Right lobe of liver (tissue), 6 donors: ENCODE data around the gene AGR2. TPM values are rescaled to one million over a fixed set of nuclear protein-coding genes. Genes with fewer than 3 reads are reported as not detected.

Source experiments
- ATAC-seq, 4 donors: fragments of 200-7000 bp; cut with Tn5 transposase; one replicate each; pipeline ENCODE4 v1.9.1; 2020; ENCODE audit warnings: mild to moderate bottlenecking in 4 of 4, moderate library complexity in 4 of 4
- DNase-seq, 3 donors: peaks; one replicate each; pipeline ENCODE4 v3.0.0-alpha.2; 2020
- H3K27ac ChIP-seq, 3 donors: fragments of 200-600 bp; one replicate each; pipeline ENCODE4 v1.8.0; 2022
- H3K27me3 ChIP-seq, 2 donors: fragments of 200-600 bp; one replicate each; pipeline ENCODE4 v1.8.0; 2022
- H3K36me3 ChIP-seq, 4 donors: fragments of 200-600 bp; sonication (generic) in 1 of 4; one replicate each; pipeline versions ENCODE4 v1.5.1 to v1.8.0; 2017 to 2022; ENCODE audit warnings: control low read depth in 1 of 4
- H3K4me1 ChIP-seq, 4 donors: fragments of 200-600 bp; sonication (generic) in 1 of 4; one replicate each; pipeline versions ENCODE4 v1.5.1 to v1.8.0; 2017 to 2022; ENCODE audit warnings: control low read depth in 1 of 4
- H3K4me3 ChIP-seq, 3 donors: fragments of 200-600 bp; one replicate each; pipeline ENCODE4 v1.8.0; 2022
- H3K9me3 ChIP-seq, 4 donors: fragments of 200-600 bp; sonication (generic) in 1 of 4; one replicate each; pipeline versions ENCODE4 v1.5.1 to v1.8.0; 2017 to 2022; ENCODE audit warnings: control low read depth in 1 of 4
- POLR2A ChIP-seq: fragments of 450-650 bp; IDR thresholded peaks from one replicate; pipeline ENCODE4 v1.6.1; 2017; ENCODE audit warnings: antibody characterized with exemption, mild to moderate bottlenecking
- WGBS: methylation state at CpG from one replicate; pipeline ENCODE4 v1.1.6; 2018; ENCODE audit warnings: low coverage, low lambda C conversion rate; ENCODE audit not compliant: insufficient coverage; ENCODE audit errors: missing lambda C conversion rate; 5-methylcytosine and 5-hydroxymethylcytosine counted together
- intact Hi-C, 2 donors: fragments of 100-400 bp; cut with DNase I; formaldehyde crosslinking; loops; one replicate each; pipeline versions ENCODE4 v1.11.2 to v1.14.1; 2022
- total RNA-seq, 6 experiments: library from RNA; depleted of rRNA in 2 of 6; stranded (reverse); fragments of >200 nt in 2 of 6; fragmentation: NEBNext Ultra II Directional in 3 of 6; extraction: Animal tissue kit (Norgen Biotek cat#: 25700) in 3 of 6; gene quantifications; one replicate each; pipeline versions ENCODE4 v1.1.0 to v1.2.4, GENCODE V29; 2016 to 2023
- TF ChIP-seq, protein P1 (sequence below), 4 donors: fragments of 200-600 bp in 3 of 4; fragments of 450-650 bp in 1 of 4; IDR thresholded peaks; one replicate each; pipeline versions ENCODE4 v1.5.1 to v1.8.0; 2016 to 2022; ENCODE audit warnings: antibody characterized with exemption in 4 of 4, mild to moderate bottlenecking in 2 of 4
- donor health status: DM: no; HTN: yes; CAD: no.
- donor health status: DM: no; HTN: no; CAD: no.
- donor health status: DM: no; HTN: no; CAD: no.
- donor health status: DM: no; HTN: yes; CAD: no.
- donor health status: DM: no; HTN: yes; CAD: no.

AGR2 gene
- total RNA-seq, 6 experiments from 2014 or later, result 0.15 to 0.43 (median 0.33) TPM; not detected in 2

DNA sequence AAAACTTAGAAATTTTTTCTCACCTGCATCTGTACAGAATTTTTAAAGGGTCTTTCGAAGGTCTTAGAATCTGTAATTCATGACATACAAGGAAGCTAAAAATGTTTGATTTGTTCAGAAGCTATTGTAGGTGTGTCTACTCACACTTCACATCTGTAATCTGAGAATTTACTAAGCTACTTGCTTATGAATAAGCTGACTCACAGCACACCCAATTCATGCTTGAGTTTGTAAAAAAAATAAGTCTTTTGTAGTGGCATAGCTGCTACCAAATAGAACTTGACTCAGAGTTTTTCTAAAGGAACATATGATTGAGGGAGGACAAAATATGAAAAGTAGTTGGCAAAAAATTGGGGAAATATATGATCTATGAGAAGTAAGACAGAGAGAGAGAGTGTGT, 12.7 kb upstream of the AGR2 start:
- H3K36me3 ChIP-seq, result no peaks in the 10 kb centered on the region

GRCh38 chr7:16816824-16817223, 12.0 kb upstream of the AGR2 start:
- Histone ChIP-seq H3K36me3 (no peaks in the 10 kb centered on the region), H3K27me3 (no peaks in the 10 kb centered on the region), H3K9me3 (no peaks in the 10 kb centered on the region), H3K4me1 (peaks cover 0 to 2% (median 0%) of the 10 kb centered on the region in 4 donors), H3K27ac (no peak overlapping the region), H3K4me3 (no peak overlapping the region)
- TF ChIP-seq POLR2A, result no peak
- TF ChIP-seq, protein P1, sequence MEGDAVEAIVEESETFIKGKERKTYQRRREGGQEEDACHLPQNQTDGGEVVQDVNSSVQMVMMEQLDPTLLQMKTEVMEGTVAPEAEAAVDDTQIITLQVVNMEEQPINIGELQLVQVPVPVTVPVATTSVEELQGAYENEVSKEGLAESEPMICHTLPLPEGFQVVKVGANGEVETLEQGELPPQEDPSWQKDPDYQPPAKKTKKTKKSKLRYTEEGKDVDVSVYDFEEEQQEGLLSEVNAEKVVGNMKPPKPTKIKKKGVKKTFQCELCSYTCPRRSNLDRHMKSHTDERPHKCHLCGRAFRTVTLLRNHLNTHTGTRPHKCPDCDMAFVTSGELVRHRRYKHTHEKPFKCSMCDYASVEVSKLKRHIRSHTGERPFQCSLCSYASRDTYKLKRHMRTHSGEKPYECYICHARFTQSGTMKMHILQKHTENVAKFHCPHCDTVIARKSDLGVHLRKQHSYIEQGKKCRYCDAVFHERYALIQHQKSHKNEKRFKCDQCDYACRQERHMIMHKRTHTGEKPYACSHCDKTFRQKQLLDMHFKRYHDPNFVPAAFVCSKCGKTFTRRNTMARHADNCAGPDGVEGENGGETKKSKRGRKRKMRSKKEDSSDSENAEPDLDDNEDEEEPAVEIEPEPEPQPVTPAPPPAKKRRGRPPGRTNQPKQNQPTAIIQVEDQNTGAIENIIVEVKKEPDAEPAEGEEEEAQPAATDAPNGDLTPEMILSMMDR (IDR thresholded peaks at IDR 0.05), result no peak
- no peak for DNase-seq
- WGBS, result 63% methylated on average over 2 of the region's 2 CpGs
- intact Hi-C loops, result no loop called here
- ATAC-seq, result peak; percentile 18 to 60 (median 44)

More for the DNA sequence above, 12.7 kb upstream of the AGR2 start:
- DNase-seq (no peak), ATAC-seq (no peak)
- TF ChIP-seq, protein P1 (IDR thresholded peaks at IDR 0.05), result no peak
- no peak for TF ChIP-seq POLR2A
- H3K4me3 ChIP-seq, result no peak overlapping the region
- intact Hi-C loops, result no loop called here
- H3K9me3 ChIP-seq, result no peaks in the 10 kb centered on the region
- H3K27me3 ChIP-seq, result no peaks in the 10 kb centered on the region
- H3K4me1 ChIP-seq, result peaks cover 0 to 6% (median 0%) of the 10 kb centered on the region in 4 donors
- no peak overlapping the region for H3K27ac ChIP-seq
- 58% methylated on average over 1 of the region's 1 CpG for WGBS

DNA sequence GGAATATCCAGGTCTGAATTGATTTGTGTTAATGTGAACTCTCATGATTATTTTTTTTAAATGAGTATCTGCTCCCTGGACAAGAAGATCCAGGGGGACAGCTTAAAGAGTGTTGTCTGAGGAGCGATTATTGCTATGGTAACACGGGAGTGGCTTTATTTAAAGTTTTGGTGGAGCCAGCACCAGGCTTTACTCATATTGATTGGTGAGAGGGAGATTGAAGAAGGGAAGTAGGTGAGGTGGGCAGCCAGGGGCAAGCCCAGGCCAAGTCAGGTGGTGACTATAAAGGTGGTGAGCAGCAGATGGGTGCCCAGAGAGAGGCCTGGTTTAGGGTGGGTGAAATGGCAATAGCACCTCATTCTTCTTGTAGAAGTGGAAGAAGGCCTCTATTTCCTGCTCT, 10.2 kb upstream of the AGR2 start:
- DNase-seq (no peak), ATAC-seq (no peak)
- intact Hi-C loops, result no loop called here
- no peak for TF ChIP-seq POLR2A
- TF ChIP-seq, protein P1 (IDR thresholded peaks at IDR 0.05), result no peak
- WGBS, result 80% methylated on average over 2 of the region's 2 CpGs
- H3K27me3 ChIP-seq, result no peaks in the 10 kb centered on the region
- no peaks in the 10 kb centered on the region for H3K4me1 ChIP-seq
- H3K9me3 ChIP-seq, result no peaks in the 10 kb centered on the region
- no peaks in the 10 kb centered on the region for H3K36me3 ChIP-seq
- H3K4me3 ChIP-seq, result no peak overlapping the region
- no peak overlapping the region for H3K27ac ChIP-seq

GRCh38 chr7:16813232-16813616, 8.4 kb upstream of the AGR2 start:
- peak in 2 of 4 donors; percentile 10 to 33 for ATAC-seq

More at GRCh38 chr7:16813232-16813616, 8.4 kb upstream of the AGR2 start:
- Histone ChIP-seq H3K4me1 (no peaks in the 10 kb centered on the region), H3K4me3 (no peak overlapping the region), H3K27me3 (no peaks in the 10 kb centered on the region), H3K9me3 (no peaks in the 10 kb centered on the region), H3K36me3 (no peaks in the 10 kb centered on the region), H3K27ac (no peak overlapping the region)
- intact Hi-C loops, result no loop called here
- WGBS, result 30% methylated on average over 3 of the region's 3 CpGs
- TF ChIP-seq, protein P1 (IDR thresholded peaks at IDR 0.05), result no peak
- no peak for TF ChIP-seq POLR2A
- DNase-seq, result no peak
